GM13977 (cell line): ENCODE results near the gene PAM16.
A peak's percentile ranks its signal among the peaks of the same experiment; 100 is the strongest.

Experiments
- DNase-seq: peaks from one replicate; pipeline ENCODE4 v3.0.0; 2012; ENCODE audit warnings: low spot score
- in situ Hi-C: fragments of 300-500 bp; cut with MboI; formaldehyde crosslinking; loops from one replicate; pipeline ENCODE4 v1.12.0; 2022; ENCODE audit warnings: low sequenced_read_pairs, low pct_unique_long_range_greater_than_20kb, mixed read lengths, inconsistent platforms; ENCODE audit not compliant: unreplicated experiment
- TF ChIP-seq, protein P1 (sequence below): IDR thresholded peaks from 2 replicates; pipeline ENCODE4 v1.5.1; 2012; ENCODE audit warnings: mild to moderate bottlenecking, control low read depth; ENCODE audit not compliant: insufficient read depth; ENCODE audit errors: extremely low read depth, missing control alignments

The PAM16 gene

DNA sequence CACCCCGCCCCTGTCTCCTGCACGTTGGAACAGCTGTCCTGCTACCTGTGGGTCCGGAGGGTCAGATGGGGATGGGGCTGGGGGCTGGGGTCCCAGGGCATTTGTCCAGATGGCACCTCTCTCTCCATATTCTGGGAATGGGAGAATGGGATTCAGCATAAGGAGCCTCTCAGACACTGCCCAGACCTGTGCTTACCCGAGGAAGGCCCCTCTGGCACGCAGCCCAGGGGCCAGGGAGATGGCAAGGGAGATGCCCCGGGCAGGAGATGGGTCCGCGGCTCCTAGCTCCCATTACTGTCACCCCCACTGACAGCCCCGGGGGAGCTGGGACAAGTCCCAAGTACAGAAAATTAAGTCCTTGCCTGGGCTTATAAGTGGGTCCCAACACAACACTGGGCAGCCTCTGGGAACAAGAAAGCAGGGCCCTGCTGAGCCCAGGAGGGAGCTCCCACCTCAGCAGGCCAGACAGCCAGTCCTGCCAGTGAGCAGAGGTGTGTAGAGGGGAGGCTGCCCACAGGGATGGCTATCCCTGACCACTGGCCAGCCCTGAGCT is 22.3 kb upstream of the PAM16 start:
- no peak for DNase-seq
- TF ChIP-seq, protein P1, sequence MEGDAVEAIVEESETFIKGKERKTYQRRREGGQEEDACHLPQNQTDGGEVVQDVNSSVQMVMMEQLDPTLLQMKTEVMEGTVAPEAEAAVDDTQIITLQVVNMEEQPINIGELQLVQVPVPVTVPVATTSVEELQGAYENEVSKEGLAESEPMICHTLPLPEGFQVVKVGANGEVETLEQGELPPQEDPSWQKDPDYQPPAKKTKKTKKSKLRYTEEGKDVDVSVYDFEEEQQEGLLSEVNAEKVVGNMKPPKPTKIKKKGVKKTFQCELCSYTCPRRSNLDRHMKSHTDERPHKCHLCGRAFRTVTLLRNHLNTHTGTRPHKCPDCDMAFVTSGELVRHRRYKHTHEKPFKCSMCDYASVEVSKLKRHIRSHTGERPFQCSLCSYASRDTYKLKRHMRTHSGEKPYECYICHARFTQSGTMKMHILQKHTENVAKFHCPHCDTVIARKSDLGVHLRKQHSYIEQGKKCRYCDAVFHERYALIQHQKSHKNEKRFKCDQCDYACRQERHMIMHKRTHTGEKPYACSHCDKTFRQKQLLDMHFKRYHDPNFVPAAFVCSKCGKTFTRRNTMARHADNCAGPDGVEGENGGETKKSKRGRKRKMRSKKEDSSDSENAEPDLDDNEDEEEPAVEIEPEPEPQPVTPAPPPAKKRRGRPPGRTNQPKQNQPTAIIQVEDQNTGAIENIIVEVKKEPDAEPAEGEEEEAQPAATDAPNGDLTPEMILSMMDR: no peak
- in situ Hi-C loops: no loop called here

GRCh38 chr16:4372578-4373355 is 21.6 kb upstream of the PAM16 start:
- in situ Hi-C loops: no loop called here
- TF ChIP-seq, protein P1: no peak
- DNase-seq: no peak

DNA sequence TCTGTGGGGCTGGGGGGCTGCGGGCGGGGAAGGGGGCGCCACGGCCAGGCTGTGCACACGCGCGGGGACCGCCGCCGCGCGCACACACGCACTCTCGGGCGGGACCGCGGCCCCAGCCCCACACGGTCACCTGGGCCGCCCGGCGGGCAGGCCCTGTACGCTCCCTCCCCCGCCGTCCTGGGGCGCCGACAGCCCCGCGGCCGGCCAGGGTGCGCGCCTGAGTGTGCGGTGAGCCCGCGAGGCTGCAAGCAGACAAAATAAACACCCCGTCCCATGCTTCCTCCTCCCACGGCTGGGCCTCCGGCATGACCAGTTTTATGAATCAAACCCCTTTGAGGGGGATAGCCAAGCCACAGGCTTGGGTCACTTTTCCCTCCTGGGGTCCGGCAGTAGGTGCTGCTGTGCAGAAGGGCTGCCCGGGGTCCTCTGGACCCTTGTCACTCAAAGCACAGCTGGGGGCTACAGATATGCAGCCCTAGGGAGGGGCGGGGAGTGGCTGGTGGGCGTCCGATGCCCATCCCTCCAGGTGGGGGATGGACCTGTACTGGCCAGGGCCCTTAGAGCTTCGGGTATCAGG is 21.0 kb upstream of the PAM16 start:
- no peak for DNase-seq
- in situ Hi-C loops: no loop called here
- TF ChIP-seq, protein P1: no peak

DNA sequence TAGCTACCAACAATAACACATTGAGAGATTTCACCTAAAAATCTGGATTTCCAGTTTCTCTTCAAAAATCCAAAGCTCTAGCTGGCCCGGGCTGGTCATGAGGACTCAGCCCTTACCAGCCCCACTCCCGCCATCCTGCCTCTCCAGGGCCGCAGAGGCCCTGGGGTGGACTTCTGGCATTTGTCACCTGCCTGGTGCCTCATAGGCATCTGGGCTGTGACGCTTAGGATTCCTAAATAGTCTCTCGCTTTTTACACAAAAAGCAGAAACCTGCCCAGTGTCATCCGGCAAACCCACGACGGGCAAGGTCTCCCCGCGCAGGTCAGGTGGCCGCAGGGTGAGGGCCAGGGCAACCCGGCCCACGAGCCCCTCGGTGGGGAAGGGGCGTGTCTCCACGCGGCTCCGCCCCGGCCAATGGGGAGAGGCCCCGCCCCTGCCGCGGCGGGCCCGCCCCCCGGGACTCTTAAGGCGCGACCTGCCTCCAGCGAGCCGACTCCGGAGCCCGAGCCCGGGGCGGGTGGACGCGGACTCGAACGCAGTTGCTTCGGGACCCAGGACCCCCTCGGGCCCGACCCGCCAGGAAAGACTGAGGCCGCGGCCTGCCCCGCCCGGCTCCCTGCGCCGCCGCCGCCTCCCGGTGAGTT is 20.4 kb upstream of the PAM16 start, which contains the start of gene VASN:
VASN (plus strand) TSS at position 492 of the 644 bp plus-strand sequence. CDS start 9,030 bp downstream, outside the sequence.
- in situ Hi-C loops: no loop called here
- DNase-seq: peak; percentile 97
- TF ChIP-seq, protein P1: no peak

- TF ChIP-seq, protein P1: no peak
- no peak for DNase-seq
- in situ Hi-C loops: no loop called here
These were observed 19.6 kb upstream of the PAM16 start for GRCh38 chr16:4370570-4371356.

GRCh38 chr16:4370151-4370550 is 19.0 kb upstream of the PAM16 start:
- TF ChIP-seq, protein P1: no peak
- in situ Hi-C loops: no loop called here
- DNase-seq: no peak
